ENCODE data around the gene TYRO3. TPM values are rescaled to one million over a fixed set of nuclear protein-coding genes. Genes with fewer than 3 reads are reported as not detected.
A peak's percentile ranks its signal among the peaks of the same experiment; 100 is the strongest.

The TYRO3 gene
- total and polyA plus RNA-seq, 12 donors, result 1.2 to 9.6 (median 3.2) TPM

DNA sequence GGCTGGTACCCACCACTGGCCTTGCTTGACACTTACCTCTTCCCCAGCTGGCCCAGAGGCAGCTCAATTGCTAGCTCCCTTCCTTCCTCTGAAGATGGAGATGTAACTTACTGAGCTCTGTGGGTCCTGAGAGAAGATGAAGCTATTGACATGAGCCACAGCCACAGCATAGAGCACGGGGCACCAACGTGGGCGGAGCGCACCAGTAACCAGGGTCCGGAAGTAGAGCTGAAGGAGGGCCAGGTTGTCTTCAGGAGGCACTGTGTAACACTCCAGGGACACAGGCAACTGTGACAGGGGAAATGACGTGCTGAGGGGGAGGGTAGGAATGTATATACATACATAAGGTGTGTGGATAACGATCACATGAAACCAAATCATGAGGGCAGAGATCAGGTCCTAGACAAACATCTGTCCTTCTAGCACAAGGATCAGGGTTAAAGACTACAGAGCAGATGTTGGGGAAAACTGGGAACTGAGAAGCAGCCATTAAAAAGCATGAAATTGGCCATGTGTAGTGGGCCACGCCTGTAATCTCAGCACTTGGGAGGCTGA, 41.0 kb upstream of the TYRO3 start:
- H3K27me3 ChIP-seq, result peaks cover 0 to 16% (median 10%) of the 10 kb centered on the region in 7 donors
- intact Hi-C loops (cut with DNase I), result no loop called here
- ATAC-seq (no peak), DNase-seq (no peak)
- H3K9me3 ChIP-seq, result no peaks in the 10 kb centered on the region
- H3K27ac ChIP-seq, result no peak overlapping the region
- TF ChIP-seq, protein P1, sequence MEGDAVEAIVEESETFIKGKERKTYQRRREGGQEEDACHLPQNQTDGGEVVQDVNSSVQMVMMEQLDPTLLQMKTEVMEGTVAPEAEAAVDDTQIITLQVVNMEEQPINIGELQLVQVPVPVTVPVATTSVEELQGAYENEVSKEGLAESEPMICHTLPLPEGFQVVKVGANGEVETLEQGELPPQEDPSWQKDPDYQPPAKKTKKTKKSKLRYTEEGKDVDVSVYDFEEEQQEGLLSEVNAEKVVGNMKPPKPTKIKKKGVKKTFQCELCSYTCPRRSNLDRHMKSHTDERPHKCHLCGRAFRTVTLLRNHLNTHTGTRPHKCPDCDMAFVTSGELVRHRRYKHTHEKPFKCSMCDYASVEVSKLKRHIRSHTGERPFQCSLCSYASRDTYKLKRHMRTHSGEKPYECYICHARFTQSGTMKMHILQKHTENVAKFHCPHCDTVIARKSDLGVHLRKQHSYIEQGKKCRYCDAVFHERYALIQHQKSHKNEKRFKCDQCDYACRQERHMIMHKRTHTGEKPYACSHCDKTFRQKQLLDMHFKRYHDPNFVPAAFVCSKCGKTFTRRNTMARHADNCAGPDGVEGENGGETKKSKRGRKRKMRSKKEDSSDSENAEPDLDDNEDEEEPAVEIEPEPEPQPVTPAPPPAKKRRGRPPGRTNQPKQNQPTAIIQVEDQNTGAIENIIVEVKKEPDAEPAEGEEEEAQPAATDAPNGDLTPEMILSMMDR (IDR thresholded peaks at IDR 0.05), result no peak
- H3K4me3 ChIP-seq, result no peak overlapping the region
- peaks cover 0 to 13% (median 10%) of the 10 kb centered on the region in 9 donors for H3K4me1 ChIP-seq
- 95 to 98% methylated on average over 8 of the region's 8 CpGs for WGBS, 2 donors
- H3K36me3 ChIP-seq, result peaks cover 0 to 40% (median 8%) of the 10 kb centered on the region in 9 donors

DNA sequence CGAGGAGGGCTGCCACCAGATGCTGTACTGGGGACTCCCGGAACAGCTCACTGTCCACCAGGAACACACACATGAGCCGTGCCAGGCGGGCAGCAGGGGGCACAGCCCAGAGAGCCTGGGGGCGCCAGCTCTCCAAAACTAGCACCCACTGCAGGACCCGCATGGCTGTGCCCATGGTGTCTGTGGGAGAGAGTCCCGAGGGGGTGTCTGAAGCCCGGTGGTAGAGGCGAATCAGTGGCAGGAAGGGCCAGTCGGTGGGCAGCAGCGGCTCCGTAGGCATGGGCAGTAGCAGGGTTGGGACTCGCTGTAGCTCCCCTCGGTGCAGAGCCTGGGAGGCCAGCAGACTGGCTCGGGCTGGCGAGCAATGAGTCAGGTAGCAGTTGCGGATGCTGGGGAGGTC, 38.4 kb upstream of the TYRO3 start:
- no peaks in the 10 kb centered on the region for H3K4me1 ChIP-seq
- H3K27me3 ChIP-seq, result no peaks in the 10 kb centered on the region
- no peak overlapping the region for H3K27ac ChIP-seq
- DNase-seq (no peak), ATAC-seq (peak in 2 of 8 donors; percentile 24 to 26)
- no peak overlapping the region for H3K4me3 ChIP-seq
- 96% methylated on average over 17 of the region's 17 CpGs for WGBS, 2 donors
- TF ChIP-seq, protein P1 (IDR thresholded peaks at IDR 0.05), result no peak
- intact Hi-C loops (cut with DNase I), result no loop called here
- H3K9me3 ChIP-seq, result no peaks in the 10 kb centered on the region
- peaks cover 0 to 66% (median 15%) of the 10 kb centered on the region in 9 donors for H3K36me3 ChIP-seq

DNA sequence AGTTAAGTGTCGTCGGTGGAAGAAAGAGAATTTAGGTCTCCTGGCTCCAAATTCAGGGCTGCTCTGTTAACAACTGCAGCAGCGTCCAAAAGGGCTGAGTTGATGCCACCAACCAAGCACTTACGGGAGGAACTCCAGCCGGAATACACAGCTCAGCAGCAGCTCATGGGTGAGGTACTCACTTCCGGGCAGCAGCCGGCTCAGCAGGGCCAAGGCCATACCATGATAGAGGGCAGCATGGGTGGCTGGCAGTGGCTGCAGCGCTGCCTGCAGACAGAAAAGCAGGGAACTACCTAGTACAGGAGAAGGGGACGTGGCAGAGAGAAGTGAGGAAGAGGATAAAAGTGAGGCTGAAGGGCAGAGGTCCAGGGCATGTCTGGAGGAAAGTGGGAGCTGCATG, 37.4 kb upstream of the TYRO3 start:
- DNase-seq, result no peak
- no peak for ATAC-seq

DNA sequence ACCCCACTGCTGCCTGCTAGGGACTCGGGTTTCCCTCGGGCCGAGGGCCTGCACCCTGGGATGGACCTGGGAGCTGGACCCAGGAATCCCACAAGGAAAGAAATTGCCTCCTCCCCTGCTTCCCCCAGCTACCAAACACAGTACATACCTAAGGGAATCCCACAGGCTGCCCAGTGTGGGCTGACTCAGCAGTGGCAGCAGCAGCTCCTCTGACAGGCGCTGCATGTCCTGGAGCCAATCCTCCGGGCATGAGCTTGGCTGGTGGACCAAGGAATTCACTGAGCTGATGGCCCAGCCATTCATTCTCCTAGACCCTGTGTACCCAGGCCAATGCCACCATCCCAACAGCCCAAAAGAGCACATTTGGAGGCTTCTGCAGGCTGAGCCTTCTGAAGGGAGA, 35.9 kb upstream of the TYRO3 start:
- Histone ChIP-seq H3K4me3 (no peak overlapping the region), H3K9me3 (no peaks in the 10 kb centered on the region), H3K4me1 (no peaks in the 10 kb centered on the region), H3K36me3 (peaks cover 0 to 78% (median 40%) of the 10 kb centered on the region in 9 donors), H3K27ac (no peak overlapping the region), H3K27me3 (no peaks in the 10 kb centered on the region)
- ATAC-seq, result no peak
- intact Hi-C loops (cut with DNase I), result no loop called here
- TF ChIP-seq, protein P1 (IDR thresholded peaks at IDR 0.05), result no peak
- WGBS, 2 donors, result 95 to 96% methylated on average over 5 of the region's 5 CpGs
- no peak for DNase-seq

More for the DNA sequence above, 37.4 kb upstream of the TYRO3 start:
- Histone ChIP-seq H3K4me1 (no peaks in the 10 kb centered on the region), H3K27ac (no peak overlapping the region), H3K27me3 (no peaks in the 10 kb centered on the region), H3K9me3 (no peaks in the 10 kb centered on the region), H3K36me3 (peaks cover 0 to 76% (median 25%) of the 10 kb centered on the region in 9 donors), H3K4me3 (no peak overlapping the region)
- intact Hi-C loops (cut with DNase I), result no loop called here
- TF ChIP-seq, protein P1 (IDR thresholded peaks at IDR 0.05), result no peak
- WGBS, 2 donors, result 84 to 92% methylated on average over 9 of the region's 9 CpGs

All from heart right ventricle (tissue), 16 donors.